Activated CD8-positive, alpha-beta T cell treated with anti-CD3 and anti-CD28 coated beads for 36 hours (primary cell): ENCODE measurements around the gene PPP1R9A. TPM values are rescaled to one million over a fixed set of nuclear protein-coding genes. Genes with fewer than 3 reads are reported as not detected.

Experiments
- ATAC-seq: fragments of 200-7000 bp; cut with Tn5 transposase; one replicate; pipeline ENCODE4 v1.10.0; 2021; ENCODE audit warnings: mild to moderate bottlenecking, moderate library complexity
- CTCF ChIA-PET: fragments of 350-600 bp; sonication (Branson Sonifier 250); formaldehyde crosslinking; loops from one replicate; lab custom pipeline; 2021; ENCODE audit warnings: antibody characterized with exemption; lab: Charles Lee
- POLR2A ChIA-PET: fragments of 350-600 bp; sonication (Branson Sonifier 250); formaldehyde crosslinking; loops from one replicate; lab custom pipeline; 2021; ENCODE audit warnings: antibody characterized with exemption; lab: Charles Lee
- DNase-seq: peaks from one replicate; pipeline ENCODE4 v3.0.0-alpha.2; 2020
- H3K27ac Mint-ChIP-seq: one replicate; pipeline ENCODE4 v1.8.0; 2021; ENCODE audit warnings: mild to moderate bottlenecking, mixed read lengths
- H3K27me3 Mint-ChIP-seq: one replicate; pipeline ENCODE4 v1.8.0; 2021; ENCODE audit warnings: mixed read lengths
- H3K36me3 Mint-ChIP-seq: one replicate; pipeline ENCODE4 v1.8.0; 2021; ENCODE audit warnings: low read depth, mixed read lengths
- H3K4me1 Mint-ChIP-seq: one replicate; pipeline ENCODE4 v1.8.0; 2021; ENCODE audit warnings: low read depth, mixed read lengths
- H3K4me3 Mint-ChIP-seq: one replicate; pipeline ENCODE4 v1.8.0; 2021; ENCODE audit warnings: mild to moderate bottlenecking, moderate library complexity, mixed read lengths
- H3K9me3 Mint-ChIP-seq: one replicate; pipeline ENCODE4 v1.8.0; 2021; ENCODE audit warnings: mixed read lengths
- CTCF ChIP-seq: fragments of 200-600 bp; IDR thresholded peaks from one replicate; pipeline ENCODE4 v1.8.0; 2022; ENCODE audit warnings: antibody characterized with exemption, mild to moderate bottlenecking
- intact Hi-C: fragments of 100-400 bp; cut with micrococcal nuclease; formaldehyde crosslinking; loops from one replicate; pipeline ENCODE4 v1.10.0; 2022
- total RNA-seq, 2 experiments: library from RNA; stranded (reverse); gene quantifications; one replicate each; pipeline ENCODE4 v1.2.3, GENCODE V29; 2021

PPP1R9A gene
- total RNA-seq, 2 experiments from 2014 or later = 0.05 to 0.13 TPM

- intact Hi-C loops = no loop called here
- ATAC-seq = no peak
- H3K9me3 Mint-ChIP-seq = no peaks in the 10 kb centered on the region
- CTCF ChIA-PET = no interaction called here
- DNase-seq = no peak
- POLR2A ChIA-PET = no interaction called here
- no peaks in the 10 kb centered on the region for H3K36me3 Mint-ChIP-seq
- no peak overlapping the region for H3K4me3 Mint-ChIP-seq
- TF ChIP-seq CTCF = no peak
- H3K27me3 Mint-ChIP-seq = no peaks in the 10 kb centered on the region
- H3K4me1 Mint-ChIP-seq = no peaks in the 10 kb centered on the region
- H3K27ac Mint-ChIP-seq = no peak overlapping the region
Observed at GRCh38 chr7:95102662-95103061, 195.3 kb downstream of the PPP1R9A start.

GRCh38 chr7:95104739-95105138 is 197.3 kb downstream of the PPP1R9A start:
- ChIA-PET POLR2A (no interaction called here), CTCF (no interaction called here)
- H3K4me1 Mint-ChIP-seq = no peaks in the 10 kb centered on the region
- H3K36me3 Mint-ChIP-seq = no peaks in the 10 kb centered on the region
- TF ChIP-seq CTCF = no peak
- no peaks in the 10 kb centered on the region for H3K27me3 Mint-ChIP-seq
- no peak overlapping the region for H3K27ac Mint-ChIP-seq
- no peak overlapping the region for H3K4me3 Mint-ChIP-seq
- DNase-seq (no peak), ATAC-seq (no peak)
- intact Hi-C loops = no loop called here
- no peaks in the 10 kb centered on the region for H3K9me3 Mint-ChIP-seq

GRCh38 chr7:95105627-95106026 is 198.2 kb downstream of the PPP1R9A start:
- ChIA-PET CTCF (no interaction called here), POLR2A (no interaction called here)
- no peak for TF ChIP-seq CTCF
- intact Hi-C loops = no loop called here
- Mint-ChIP-seq H3K36me3 (no peaks in the 10 kb centered on the region), H3K9me3 (no peaks in the 10 kb centered on the region), H3K27ac (no peak overlapping the region), H3K4me1 (no peaks in the 10 kb centered on the region), H3K4me3 (no peak overlapping the region), H3K27me3 (no peaks in the 10 kb centered on the region)
- DNase-seq = no peak
- ATAC-seq = no peak

- Mint-ChIP-seq H3K27me3 (no peaks in the 10 kb centered on the region), H3K4me1 (no peaks in the 10 kb centered on the region), H3K4me3 (no peak overlapping the region), H3K36me3 (no peaks in the 10 kb centered on the region), H3K27ac (no peak overlapping the region), H3K9me3 (no peaks in the 10 kb centered on the region)
- ChIA-PET POLR2A (interaction anchor here (0.7 kb wide), 1 partner anchor 187 kb away, joined by 3 read pairs; no protein-coding TSS in a partner anchor), CTCF (no interaction called here)
- TF ChIP-seq CTCF = no peak
- ATAC-seq (no peak), DNase-seq (no peak)
- intact Hi-C loops = no loop called here
Observed at GRCh38 chr7:95106401-95106800, 199.0 kb downstream of the PPP1R9A start.

GRCh38 chr7:95110707-95111106 is 203.3 kb downstream of the PPP1R9A start:
- Mint-ChIP-seq H3K27me3 (peaks cover 2% of the 10 kb centered on the region), H3K27ac (no peak overlapping the region), H3K4me1 (no peaks in the 10 kb centered on the region), H3K4me3 (no peak overlapping the region), H3K9me3 (no peaks in the 10 kb centered on the region), H3K36me3 (no peaks in the 10 kb centered on the region)
- intact Hi-C loops = no loop called here
- no peak for TF ChIP-seq CTCF
- ATAC-seq (no peak), DNase-seq (no peak)
- ChIA-PET POLR2A (no interaction called here), CTCF (no interaction called here)
